ENCODE measurements around the gene CDC23.
"Not testable (repeated sequence)": the region's sequence is repeated elsewhere in the genome, so short reads cannot be mapped to it uniquely, and the experiment has no call there.

CDC23 gene

GRCh38 chr5:138212828-138213160 lies 329 bp downstream of the CDC23 start:
- no peak for DNase-seq

- no peak for DNase-seq
These were observed 2.1 kb downstream of the CDC23 start for GRCh38 chr5:138210985-138211384.

- DNase-seq: not testable (repeated sequence)
These were observed 19.3 kb downstream of the CDC23 start for GRCh38 chr5:138193859-138194258.

- DNase-seq: no peak
These were observed 20.3 kb downstream of the CDC23 start for GRCh38 chr5:138192826-138193225.

- DNase-seq: no peak
These were observed 24.5 kb downstream of the CDC23 start for GRCh38 chr5:138188626-138189025.

- DNase-seq: no peak
These were observed 27.1 kb downstream of the CDC23 start for GRCh38 chr5:138186002-138186447.

- no peak for DNase-seq
These were observed 30.3 kb downstream of the CDC23 start for GRCh38 chr5:138182808-138183207.

- DNase-seq: no peak
These were observed 32.3 kb downstream of the CDC23 start for GRCh38 chr5:138180841-138181240.

GRCh38 chr5:138180183-138180782 lies 32.8 kb downstream of the CDC23 start:
- peak; percentile 56 for DNase-seq

- no peak for DNase-seq
These were observed 33.8 kb downstream of the CDC23 start for GRCh38 chr5:138179277-138179857.

- peak; percentile 95 for DNase-seq
These were observed 34.4 kb downstream of the CDC23 start, which contains the start of the genes BRD8 and KIF20A for GRCh38 chr5:138178516-138179276. Gene BRD8, minus strand, starts transcription at chr5:138178630. Its CDS starts 16 bp downstream, at chr5:138178614. Gene KIF20A, plus strand, starts transcription at chr5:138179112. Its CDS starts 569 bp downstream, at chr5:138179681.

GRCh38 chr5:138177941-138178515 lies 35.1 kb downstream of the CDC23 start:
- DNase-seq: no peak

GRCh38 chr5:138170299-138170698 lies 42.8 kb downstream of the CDC23 start:
- DNase-seq: no peak

- no peak for DNase-seq
These were observed 44.0 kb downstream of the CDC23 start for GRCh38 chr5:138169124-138169523.

GRCh38 chr5:138163721-138164120 lies 49.4 kb downstream of the CDC23 start:
- DNase-seq: no peak

- no peak for DNase-seq
These were observed 52.4 kb downstream of the CDC23 start for GRCh38 chr5:138160706-138161105.

GRCh38 chr5:138159666-138160065 lies 53.5 kb downstream of the CDC23 start:
- no peak for DNase-seq

GRCh38 chr5:138157626-138158025 lies 55.5 kb downstream of the CDC23 start:
- DNase-seq: no peak

GRCh38 chr5:138155977-138156376 lies 57.1 kb downstream of the CDC23 start:
- DNase-seq: not testable (repeated sequence)

GRCh38 chr5:138149530-138149929 lies 63.6 kb downstream of the CDC23 start:
- DNase-seq: no peak

- no peak for DNase-seq
These were observed 64.3 kb downstream of the CDC23 start for GRCh38 chr5:138148811-138149210.

- DNase-seq: not testable (repeated sequence)
These were observed 69.5 kb downstream of the CDC23 start for GRCh38 chr5:138143578-138143977.

- no peak for DNase-seq
These were observed 71.4 kb downstream of the CDC23 start for GRCh38 chr5:138141734-138142133.

GRCh38 chr5:138140268-138140667 lies 72.9 kb downstream of the CDC23 start:
- DNase-seq: no peak

All from NCI-H1694 (cell line).